CD1c-positive myeloid dendritic cell (primary cell): ENCODE measurements around the gene TRPM5.

Experiments used
- DNase-seq: peaks from one replicate; pipeline ENCODE4 v3.0.0-alpha.2; 2016; ENCODE audit errors: extremely low spot score

TRPM5 gene

GRCh38 chr11:2452321-2453012, 8.2 kb upstream of the TRPM5 start:
- DNase-seq: no peak

- no peak for DNase-seq
Observed at GRCh38 chr11:2451916-2452315, 7.6 kb upstream of the TRPM5 start.

- DNase-seq: no peak
Observed at GRCh38 chr11:2451336-2451735, 7.0 kb upstream of the TRPM5 start.

- no peak for DNase-seq
Observed at GRCh38 chr11:2450321-2451041, 6.2 kb upstream of the TRPM5 start.

GRCh38 chr11:2449548-2450320, 5.4 kb upstream of the TRPM5 start:
- DNase-seq: no peak

GRCh38 chr11:2448661-2449547, 4.6 kb upstream of the TRPM5 start:
- DNase-seq: no peak

- no peak for DNase-seq
Observed at GRCh38 chr11:2447951-2448650, 3.8 kb upstream of the TRPM5 start.

GRCh38 chr11:2447253-2447950, 3.1 kb upstream of the TRPM5 start:
- peak; percentile 31 for DNase-seq

- peak; percentile 63 for DNase-seq
Observed at GRCh38 chr11:2446590-2447252, 2.4 kb upstream of the TRPM5 start.

- no peak for DNase-seq
Observed at GRCh38 chr11:2445746-2446551, 1.6 kb upstream of the TRPM5 start.

- peak; percentile 83 for DNase-seq
Observed at GRCh38 chr11:2444821-2445745, 769 bp upstream of the TRPM5 start, which contains the start of gene KCNQ1. Gene KCNQ1 (plus strand): TSS chr11:2445008. CDS start chr11:2445099, 91 bp downstream.

- no peak for DNase-seq
Observed at GRCh38 chr11:2443406-2443805, 908 bp downstream of the TRPM5 start.

GRCh38 chr11:2442589-2442988, 1.7 kb downstream of the TRPM5 start:
- peak; percentile 44 for DNase-seq

- DNase-seq: no peak
Observed at GRCh38 chr11:2441171-2441570, 3.1 kb downstream of the TRPM5 start.

- peak; percentile 49 for DNase-seq
Observed at GRCh38 chr11:2440646-2441045, 3.7 kb downstream of the TRPM5 start.

GRCh38 chr11:2439820-2440219, 4.5 kb downstream of the TRPM5 start:
- no peak for DNase-seq

- DNase-seq: no peak
Observed at GRCh38 chr11:2437516-2437915, 6.8 kb downstream of the TRPM5 start.

GRCh38 chr11:2436521-2437031, 7.7 kb downstream of the TRPM5 start:
- DNase-seq: no peak
